DMS53 treated with DMSO at 0.1 percent for 48 hours (cell line): Measurements from ENCODE around the gene MPV17.
"Not testable (repeated sequence)": the region's sequence is repeated elsewhere in the genome, so short reads cannot be mapped to it uniquely, and the experiment has no call there.

Source experiments
- DNase-seq: peaks from one replicate; lab custom pipeline; 2025; ENCODE audit not compliant: unreplicated experiment; lab: John Stamatoyannopoulos, UW

MPV17 gene, protein sequence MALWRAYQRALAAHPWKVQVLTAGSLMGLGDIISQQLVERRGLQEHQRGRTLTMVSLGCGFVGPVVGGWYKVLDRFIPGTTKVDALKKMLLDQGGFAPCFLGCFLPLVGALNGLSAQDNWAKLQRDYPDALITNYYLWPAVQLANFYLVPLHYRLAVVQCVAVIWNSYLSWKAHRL

DNA sequence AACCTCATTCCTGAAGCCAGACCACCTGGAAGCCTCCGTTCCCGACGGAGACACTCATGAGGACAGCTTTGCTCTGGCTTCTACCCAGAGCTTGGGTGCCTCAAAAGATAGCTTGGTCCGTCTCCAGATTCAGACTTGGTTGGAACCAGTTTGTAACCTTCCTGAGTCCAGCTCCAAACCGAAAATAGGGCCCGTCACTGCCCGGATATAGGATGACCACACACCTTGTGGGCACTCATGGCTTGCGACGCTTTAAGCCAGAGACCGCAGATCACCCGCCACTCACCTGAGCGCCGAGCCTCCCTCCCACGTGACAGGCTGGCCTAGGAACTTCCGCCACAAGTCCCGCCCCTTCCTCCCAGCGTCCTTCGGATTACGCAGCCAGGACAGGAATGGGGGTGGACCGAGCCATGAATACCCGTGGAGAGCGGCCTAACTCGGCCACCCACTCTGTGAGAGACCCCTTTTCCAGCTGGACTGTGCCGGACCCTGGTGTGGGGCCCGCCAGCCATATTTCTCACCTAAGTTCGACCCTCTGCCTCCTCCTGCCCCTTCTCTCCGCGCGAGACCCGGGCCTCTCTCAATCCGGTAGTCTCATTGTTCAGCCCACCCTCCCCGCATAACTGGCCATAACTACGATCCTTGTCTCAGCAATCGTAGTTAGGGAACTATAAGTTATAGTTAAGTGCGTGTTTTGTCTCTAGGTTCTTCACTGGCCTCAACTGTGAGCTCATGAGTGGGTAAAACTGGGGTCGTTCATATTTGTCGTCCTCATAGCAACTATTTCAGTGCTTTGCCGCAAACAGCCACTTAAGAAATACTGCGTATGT lies at the start of gene MPV17:
MPV17 (minus strand) TSS at position 332 of the 830 bp plus-strand sequence. CDS start 580 bp downstream, outside the sequence.
- peak; percentile 64 for DNase-seq

DNA sequence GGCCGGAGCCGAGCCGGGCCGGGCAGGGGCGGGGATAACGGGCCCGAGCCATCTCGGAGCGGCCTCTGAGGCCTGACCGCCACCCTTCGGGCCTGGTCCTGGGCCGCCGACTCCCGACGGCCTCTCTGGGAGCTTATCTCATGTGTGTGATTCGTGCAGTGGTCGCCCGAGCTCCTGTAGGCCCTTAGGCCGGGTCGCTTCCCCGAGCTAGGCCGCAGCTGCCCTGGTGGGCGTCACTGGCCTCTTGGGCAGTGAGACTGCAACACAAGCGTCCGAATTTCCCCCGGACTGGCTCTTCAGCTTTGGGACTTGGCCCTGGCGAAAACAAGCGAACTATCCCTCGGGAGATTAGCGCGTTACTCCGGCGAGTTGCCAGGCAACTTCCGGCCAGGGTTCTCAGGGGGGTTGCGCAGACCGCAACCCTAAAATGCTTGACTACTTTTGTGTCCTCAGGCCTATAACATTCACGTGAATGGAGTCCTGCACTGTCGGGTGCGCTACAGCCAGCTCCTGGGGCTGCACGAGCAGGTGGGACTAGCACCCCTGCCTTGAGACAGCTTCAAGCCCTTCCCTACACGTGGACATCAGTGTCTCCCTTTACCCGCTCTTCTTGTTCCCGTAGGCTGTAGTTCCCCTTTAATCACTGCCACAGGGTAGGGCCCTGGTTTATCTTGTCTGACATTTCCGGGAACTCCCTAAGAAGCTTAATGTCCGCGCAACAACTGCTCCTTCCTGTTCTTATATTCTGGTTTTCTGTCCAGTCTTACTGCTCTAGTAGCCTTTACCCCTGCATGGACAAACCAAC lies 48.1 kb upstream of the MPV17 start:
- DNase-seq = no peak

DNA sequence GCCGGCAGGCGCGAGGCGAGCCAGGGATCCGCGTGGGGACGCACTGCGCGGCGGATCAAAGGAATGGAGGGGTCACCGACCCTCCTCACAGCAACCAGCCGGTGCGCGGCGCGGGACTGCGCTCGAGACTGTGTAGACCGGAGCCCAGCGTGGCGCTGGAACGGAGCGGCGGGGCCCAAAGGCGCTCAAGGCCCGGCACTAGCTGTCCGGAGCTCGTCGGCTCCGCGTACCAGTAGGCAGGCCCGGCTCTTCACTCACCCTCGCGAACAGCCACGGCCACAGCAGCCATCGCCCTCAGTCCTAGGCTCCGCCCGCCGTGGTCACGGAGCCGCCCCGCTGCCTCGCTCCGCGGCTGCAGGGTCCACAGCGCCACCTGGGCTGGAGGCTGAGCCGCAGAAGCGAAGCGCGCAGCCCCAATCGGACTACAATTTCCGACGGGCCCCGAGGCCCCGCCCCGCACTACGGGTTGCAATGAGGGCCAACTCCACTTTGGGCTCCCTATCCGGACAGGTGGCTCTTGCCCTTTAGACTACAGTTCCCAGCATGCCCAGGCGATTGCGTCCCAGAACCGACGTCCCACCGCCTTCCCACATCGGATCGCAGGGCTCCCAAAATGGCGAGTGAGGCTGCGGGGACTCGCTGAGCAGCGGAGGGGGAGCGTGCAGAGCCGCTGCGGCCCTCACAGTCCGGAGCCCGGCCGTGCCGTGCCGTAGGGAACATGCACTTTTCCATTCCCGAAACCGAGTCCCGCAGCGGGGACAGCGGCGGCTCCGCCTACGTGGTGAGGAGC lies 47.3 kb upstream of the MPV17 start, which contains the start of the genes EIF2B4 and SNX17:
EIF2B4 (minus strand) TSS at position 313 of the 790 bp plus-strand sequence; CDS start at position 289, 24 bp downstream.
SNX17 (plus strand) TSS at position 591 of the 790 bp plus-strand sequence; CDS start at position 719, 128 bp downstream.
- peak; percentile 93 for DNase-seq

DNA sequence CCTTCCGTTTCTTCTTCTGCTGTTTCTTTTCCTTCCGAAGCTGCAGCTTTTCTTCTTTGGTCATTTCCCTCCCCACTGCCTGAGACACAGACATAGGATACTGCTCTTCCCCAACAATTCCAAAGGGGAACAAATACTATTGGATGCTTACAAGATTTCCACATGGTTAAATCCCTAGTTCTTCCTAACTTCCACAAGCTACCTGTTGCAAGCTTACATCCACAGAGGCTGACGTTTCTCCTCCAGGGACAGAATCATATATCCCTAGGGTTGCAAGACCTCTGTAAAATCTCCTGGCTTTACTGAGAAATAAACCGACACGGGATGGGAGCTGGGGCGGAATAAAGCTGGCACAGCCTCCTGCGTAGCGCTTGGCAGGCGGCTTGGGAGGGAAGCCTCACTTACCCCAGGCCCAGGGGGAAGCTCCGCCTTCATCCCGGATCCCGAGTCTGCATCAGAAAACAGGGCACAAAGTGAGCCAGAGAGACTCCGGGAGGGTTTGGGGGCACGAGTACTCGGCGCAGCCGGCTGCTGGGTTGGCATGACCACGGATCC lies 46.7 kb upstream of the MPV17 start:
- DNase-seq = peak; percentile 18

DNA sequence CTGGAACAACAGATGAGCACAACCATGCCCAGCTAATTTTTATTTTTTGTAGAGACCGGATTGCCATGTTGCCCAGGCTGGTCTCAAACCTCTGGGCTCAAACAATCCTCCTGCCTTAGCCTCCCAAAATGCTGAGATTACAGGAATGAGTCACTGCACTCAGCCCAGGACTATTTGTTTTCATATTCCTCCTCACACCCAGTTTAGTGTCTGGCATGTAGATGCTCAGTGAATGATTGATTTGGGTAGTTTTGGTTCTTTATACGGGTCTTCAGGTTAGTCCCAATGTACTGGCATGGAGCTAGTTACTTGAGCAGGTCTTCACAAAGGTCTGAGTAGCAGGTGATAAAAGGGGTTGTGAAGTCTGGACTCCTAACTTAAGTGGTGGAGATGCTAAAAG lies 41.0 kb upstream of the MPV17 start:
- DNase-seq = no peak

DNA sequence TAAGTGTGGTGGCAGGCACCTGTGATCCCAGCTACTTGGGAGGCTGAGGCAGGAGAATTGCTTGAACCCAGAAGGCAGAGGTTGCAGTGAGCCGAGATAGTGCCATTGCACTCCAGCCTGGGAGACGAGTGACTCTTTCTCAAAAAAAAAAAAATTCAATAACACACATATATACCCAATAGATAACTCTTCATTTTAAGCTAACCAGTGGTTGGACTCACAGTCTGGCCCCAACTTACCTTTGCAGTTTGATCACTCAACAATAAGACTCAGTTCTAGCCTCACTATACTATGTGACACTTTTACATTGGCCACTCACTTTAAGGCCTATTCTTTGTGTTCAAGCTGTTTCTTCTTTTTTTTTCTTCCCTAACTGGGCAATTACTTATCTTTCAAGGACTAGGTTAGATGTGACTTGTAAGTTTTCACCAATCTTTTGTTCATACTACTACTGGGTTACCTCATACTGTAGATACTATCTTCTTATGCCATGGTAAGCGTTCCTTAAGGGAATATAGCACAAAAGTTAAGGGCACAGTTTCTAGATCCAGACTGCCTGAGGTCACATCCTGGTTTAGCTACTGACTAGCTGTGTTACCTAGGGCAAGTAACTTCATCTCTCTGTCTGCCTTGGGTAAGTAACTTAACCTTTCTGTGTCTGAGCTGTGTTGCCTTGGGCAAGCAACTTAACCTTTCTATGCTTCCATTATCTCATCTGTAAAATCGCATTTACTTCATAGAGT lies 40.0 kb upstream of the MPV17 start:
- DNase-seq = no peak

DNA sequence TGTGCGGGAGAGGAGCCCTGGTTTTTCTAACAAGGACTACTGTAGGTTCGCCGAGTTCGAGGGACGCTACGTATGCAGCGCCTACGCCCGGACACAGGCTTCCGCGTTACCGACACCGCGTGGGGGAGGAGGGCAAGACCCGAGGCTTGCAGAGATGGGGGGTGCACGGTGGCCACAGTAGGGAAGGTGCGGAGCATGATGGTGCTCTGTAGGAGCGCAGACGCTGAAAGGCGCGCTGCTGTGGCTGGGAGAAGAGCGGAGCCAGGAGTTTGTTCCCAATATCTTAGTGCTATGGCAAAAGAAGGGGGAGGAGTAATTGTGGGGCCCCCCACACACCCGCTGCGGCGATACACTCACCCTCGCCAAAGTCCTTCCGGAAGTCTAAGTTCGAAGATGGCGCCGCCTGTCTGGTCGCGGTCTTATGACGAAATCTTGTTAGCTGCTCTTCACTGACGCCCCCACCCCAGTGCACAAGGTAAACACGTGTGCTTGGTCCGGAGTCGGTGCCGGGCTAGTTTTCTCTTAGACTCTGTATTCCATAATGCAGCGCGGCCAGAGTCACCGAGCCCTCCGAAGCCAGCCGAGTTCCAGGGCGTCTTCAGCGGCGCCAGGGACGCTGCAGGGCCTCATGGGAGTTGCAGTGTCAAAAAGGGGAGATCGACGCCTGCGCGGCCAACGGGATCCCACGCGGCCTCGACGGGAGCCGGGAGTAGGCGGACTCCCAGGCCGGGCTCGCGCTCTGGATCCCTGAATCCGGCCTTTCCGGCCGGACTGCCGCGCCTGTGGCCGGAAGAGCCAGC lies 33.7 kb upstream of the MPV17 start, which contains the start of gene GTF3C2:
GTF3C2 (minus strand) TSS at position 383 of the 800 bp plus-strand sequence. CDS start 13,210 bp downstream, outside the sequence.
- peak; percentile 87 for DNase-seq

DNA sequence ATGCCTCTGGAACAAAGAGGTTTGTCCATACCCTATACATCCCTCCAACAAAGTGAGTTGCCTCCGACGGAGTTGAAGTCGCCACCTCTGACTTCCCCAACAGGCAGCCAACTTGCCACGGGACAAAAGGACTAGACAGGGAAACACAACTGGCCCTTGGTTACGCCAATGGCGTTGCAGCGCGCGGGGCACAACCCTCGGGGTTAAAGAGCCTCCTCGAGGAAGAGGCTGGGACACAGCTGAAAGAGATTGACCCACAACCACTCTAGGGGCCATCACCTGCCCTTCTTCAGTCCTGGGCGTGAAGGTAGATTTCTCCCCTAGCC lies 33.1 kb upstream of the MPV17 start:
- peak; percentile 20 for DNase-seq

DNA sequence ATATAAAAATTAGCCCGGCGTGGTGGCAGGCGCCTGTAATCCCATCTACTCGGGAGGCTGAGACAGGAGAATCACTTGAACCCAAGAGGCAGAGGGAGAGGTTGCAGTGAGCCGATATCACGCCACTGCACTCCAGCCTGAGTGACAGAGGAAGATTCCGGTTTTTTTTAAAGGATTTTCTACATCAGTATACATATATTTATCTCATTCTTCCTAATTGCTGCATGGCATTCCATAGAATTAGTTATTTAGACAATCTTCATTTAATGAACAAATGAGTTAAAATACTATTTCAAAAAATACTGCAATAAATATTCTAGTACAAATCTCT lies 31.7 kb upstream of the MPV17 start:
- no peak for DNase-seq

DNA sequence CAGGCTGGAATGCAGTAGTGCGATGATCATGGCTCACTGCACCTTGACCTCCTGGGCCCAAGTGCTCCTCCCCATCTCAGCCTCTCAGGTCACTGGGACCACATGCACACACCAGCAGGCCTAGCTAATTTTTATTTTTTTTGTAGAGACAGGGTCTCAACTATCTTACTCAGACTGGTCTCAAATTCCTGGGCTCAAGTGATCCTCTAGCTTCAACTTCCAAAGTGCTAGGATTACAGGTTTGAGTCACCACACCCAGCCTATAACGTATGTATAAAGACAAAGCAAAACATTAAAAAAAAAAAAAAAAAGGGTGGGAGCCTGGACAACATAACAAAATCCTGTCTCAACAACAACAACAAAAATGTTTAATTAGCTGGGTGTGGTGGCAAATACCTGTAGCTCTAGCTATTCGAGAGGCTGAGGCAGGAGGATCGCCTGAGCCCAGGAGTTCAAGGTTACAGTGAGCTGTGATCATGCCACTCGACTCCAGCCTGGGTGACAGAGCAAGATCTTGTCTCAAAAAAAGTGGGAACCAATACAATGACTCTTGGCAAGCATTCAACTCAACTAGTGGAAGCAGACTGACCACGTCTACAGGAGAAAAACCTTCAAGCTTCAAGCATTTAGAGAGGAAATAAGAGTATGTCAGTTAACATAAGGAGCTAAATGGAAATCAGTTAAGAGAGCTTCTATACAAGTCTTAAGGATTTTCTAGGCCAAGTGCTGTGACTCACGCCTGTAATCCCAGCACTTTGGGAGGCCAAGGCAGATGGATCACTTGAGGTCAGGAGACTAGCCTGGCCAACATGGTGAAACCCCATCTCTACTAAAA lies 31.1 kb upstream of the MPV17 start:
- DNase-seq = no peak

DNA sequence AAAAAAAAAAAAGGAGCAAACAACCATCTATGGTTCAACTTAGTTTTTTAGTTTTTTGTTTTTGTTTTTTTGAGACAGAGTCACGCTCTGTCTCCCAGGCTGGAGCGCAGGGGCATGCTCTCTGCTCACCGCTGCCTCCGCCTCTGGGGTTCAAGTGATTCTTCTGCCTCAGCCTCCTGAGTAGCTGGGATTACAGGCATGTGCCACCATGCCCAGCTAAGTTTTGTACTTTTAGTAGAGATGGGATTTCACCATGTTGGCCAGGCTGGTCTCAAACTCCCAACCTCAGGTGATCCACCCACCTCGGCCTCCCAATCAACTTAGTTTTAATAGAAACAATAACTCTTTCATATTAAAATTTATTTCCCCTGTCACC lies 30.5 kb upstream of the MPV17 start:
- not testable (repeated sequence) for DNase-seq

DNA sequence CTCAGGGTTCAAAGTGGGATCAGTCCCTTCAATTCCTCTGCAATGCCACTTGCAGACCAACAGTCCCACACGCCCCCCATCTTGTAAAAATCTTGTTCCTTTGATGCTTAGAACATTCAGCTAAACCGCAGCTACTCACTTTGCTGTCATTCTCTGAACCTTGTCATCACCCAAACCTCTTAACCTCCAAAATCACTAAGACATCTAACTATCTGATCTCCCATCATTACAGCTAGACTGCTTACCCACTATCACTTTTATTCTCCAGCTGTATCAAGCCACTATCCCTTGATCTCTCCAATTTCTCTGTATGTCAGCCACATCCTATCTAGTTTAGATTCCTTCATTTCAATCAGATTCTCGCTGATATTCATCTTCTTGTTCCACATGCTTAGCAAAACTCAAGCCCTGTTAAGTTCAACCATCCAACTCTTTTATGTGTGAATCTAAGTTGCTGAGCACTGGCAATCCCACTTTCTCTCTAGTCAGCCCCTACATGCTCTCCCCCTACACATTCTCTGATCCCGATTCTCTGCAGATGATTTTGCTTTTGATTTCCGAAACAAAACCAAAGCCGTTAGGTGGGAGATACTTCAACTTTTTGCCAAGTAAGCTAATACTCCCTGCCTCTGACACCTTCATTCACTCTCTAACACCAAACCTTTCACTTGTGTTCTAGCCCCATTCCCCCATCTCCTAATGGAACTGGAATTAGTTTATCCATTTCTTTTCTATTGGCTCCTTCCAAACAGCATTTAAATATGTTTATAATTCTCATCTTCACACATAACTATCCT lies 29.1 kb upstream of the MPV17 start:
- no peak for DNase-seq

DNA sequence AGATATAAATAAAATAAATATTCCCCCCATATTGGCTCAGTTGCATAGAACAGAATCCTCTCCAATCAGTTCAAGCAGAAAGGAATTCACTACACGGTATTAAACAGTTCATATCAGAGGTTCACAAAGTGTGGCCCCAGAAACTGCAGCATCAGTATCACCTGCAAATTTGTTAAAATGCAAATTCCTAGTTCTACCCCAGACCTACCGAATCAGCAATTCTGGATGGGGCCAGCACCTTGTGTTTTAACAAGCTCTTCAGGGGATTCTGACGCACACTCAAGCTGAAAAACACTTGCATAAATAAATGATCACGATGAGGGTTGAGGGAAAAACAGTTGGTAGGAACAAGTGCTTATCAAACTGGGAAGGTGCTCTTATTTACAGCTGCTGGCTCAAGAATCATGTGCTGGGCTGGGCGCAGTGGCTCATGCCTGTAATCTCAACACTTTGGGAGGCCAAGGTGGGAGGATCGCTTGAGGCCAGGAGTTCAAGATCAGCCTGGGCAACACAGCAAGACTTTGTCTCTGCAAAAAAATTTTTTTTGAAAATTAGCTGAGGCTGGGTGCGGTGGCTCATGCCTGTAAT lies 27.3 kb upstream of the MPV17 start:
- no peak for DNase-seq

DNA sequence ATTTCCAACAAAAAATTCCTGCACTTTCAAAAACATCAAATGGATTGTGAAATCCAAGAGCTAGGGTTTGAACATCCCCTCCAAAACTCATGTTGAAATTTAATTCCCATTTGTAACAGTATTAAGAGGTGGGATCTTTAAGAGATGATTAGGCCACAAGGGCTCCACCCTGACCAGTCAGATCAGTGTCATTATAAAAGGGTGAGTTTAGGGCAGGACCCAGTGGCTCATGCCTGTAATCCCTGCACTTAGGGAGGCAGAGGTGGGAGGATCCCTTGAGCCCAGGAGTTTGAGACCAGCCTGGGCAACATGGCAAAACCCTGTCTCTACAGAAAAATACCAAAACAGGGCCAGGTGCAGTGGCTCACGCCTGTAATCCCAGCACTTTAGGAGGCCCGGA lies 24.7 kb upstream of the MPV17 start:
- DNase-seq = no peak

DNA sequence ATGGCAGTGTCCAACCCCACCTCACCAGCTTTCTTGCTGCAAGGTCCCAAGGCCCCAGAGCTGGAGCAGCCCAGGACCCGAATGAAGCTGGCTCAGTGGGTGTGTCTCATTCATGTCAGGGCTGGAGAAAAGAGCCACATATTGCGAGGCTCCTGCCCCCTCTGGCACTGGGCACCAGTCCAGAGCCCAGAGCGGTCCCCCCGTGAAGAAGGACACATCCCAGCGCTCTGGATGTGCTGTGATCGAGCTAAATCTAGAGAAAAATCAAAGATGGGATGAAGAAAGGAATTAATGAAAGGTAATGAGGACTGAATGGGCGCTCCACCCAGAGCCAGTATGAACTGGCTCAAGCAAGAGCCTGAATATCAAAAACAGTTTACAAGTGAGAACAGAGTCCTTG lies 13.3 kb upstream of the MPV17 start:
- DNase-seq = no peak

DNA sequence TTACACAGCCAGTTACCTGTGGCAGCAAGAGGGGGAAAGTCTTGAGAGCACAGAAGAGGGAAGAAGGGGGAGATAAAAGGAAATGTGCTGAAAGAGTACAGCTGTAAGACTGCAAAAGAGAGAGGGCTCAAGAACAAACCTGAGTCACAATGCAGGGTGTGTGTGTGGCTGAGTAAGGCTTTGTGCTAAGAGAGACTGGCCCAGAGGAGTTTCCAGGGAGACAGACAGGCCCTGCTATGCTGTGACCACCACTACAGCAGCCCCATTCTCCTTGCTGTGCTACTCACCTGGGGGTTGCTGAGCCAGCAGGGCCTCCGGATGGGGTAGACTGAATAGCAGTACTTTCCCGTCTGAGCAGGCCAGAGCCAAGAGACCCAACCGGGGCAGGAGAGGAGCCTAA lies 12.4 kb upstream of the MPV17 start:
- DNase-seq = no peak

DNA sequence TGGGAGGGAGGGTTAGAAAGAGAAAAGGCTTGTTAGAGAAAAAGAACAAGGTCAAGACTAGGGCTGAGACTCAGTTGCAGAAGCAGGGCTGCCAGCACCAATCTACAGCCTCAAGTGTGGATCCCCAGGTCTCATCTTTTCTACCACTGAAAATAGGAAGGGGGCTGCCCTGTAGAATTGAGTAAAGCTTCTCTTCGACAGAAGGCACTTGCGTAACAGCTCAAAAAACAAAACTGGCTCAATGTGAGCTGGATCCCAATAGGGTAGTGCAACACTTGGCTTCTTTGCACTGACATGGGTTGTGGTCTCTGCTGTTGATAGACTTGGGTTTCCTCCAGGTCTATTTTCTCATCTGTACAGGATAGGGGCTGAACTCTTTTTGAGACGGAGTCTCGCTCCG lies 1.8 kb upstream of the MPV17 start:
- DNase-seq = no peak
